Measurements from ENCODE around the gene BRD4.

Gene BRD4

GRCh38 chr19:15194938-15195337, 137.4 kb downstream of the BRD4 start:
- no peak for DNase-seq (ENCODE audit: low read depth in 2 of 2)

DNA sequence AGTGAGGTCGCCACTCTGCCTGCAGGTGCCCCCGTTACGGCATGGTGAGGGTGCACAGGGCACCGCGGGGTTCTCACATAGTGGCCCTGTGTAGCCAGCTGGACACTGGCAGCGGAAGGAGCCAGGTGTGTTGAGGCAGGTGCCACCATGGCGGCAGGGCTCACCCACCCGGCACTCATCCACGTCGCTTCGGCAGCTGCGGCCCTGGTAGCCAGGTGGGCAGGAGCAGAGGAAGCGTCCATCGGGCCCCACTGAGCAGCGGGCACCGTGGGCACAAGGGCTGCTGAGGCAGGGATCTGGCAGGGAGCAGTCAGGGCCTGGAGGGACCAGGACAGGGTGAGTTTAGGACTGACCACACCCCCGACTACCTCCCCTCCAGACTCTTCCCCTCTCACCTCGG, 140.4 kb downstream of the BRD4 start:
- no peak for DNase-seq (ENCODE audit: low read depth in 2 of 2)

DNA sequence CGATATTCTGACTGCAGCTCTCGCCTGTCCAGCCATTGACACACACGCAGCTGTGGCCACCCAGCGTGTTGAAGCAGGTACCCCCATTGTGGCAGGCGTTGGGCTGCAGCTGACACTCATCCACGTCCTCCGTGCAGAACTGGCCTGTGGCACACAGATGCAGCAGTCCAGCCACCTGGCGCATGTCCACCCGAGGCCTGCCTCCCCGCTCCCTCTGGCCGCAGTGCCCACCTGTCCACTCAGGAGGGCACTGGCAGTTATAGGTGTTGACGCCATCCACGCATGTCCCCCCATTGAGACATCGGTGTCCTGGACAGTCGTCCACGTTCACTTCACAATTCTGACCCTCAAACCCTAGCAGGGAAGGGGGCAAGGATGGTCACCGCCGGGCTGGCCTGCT, 140.8 kb downstream of the BRD4 start:
- no peak for DNase-seq (ENCODE audit: low read depth in 2 of 2)

DNA sequence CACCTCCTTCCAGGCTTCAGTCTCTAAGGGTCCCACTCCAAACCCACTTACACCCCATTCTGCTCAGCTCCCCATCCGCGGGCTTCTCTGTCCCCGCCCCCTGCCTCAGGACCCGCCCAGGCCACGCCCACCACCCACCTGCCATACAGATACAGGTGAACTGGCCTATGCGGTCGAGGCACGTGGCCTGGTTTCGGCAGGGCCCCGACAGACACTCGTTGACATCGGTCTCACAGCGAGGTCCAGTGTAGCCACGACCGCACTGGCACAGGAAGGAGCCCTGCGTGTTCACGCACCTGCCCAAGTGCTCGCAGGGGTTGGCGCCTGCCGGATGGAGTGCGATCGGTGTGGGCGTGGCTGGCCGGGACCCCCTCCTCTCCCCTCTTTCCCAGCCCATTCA, 143.5 kb downstream of the BRD4 start:
- no peak for DNase-seq (ENCODE audit: low read depth in 2 of 2)

DNA sequence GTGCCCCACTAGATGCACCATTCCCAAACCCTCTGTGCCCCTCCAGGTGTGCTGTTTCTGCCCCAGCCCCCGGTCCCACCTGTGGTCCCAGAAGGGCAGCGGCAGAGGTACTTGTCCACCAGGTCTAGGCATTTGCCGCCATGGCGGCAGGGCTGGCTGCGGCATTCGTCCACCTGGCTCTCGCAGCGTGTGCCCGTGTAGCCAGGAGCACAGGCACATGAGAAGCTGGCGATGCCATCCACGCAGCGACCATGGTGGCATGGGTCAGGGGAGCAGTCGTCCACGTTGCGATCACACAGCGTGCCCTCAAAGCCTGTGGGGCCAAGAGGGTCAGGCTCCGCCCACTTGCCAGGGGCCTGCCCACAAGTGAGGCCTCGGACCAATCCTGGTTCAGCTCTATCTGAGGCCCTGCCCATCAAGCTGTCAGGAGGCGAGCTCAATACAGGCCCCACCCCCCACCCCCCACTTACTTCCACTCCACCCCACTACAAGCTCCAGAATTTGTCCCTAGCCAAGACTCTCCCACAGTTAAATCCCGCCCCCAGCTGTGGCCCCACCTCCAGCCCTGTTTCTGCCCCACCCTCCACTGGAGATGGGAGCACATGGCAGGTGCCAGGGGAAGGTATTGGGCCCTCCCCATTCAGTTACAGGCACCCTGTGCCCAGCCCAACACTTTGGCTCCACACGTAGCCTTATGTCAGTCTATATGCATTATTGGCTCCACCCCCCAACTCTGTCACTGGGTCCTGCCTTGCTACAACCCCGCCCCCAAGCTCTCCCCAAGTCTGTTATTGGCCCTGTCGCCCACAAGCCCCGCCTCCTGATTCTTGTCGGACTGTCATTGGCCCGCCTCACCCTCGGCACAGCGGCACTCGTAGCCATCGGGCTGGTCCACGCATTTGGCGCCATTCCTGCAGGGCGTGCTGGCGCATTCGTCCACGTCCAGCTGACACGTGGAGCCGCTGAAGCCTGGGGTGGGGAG, 145.0 kb downstream of the BRD4 start:
- DNase-seq (ENCODE audit: low read depth in 2 of 2) = no peak

Data from stimulated activated CD8-positive, alpha-beta memory T cell treated with anti-CD3 and anti-CD28 coated beads, Interleukin-15, amount 100 ng/mL, for 4 hours (primary cell).